ENCODE measurements around the gene PPP1R9B. TPM values are rescaled to one million over a fixed set of nuclear protein-coding genes. Genes with fewer than 3 reads are reported as not detected.

The PPP1R9B gene
- total RNA-seq, 4 donors from 2014 or later = 9.2 to 65.3 (median 20.6) TPM

DNA sequence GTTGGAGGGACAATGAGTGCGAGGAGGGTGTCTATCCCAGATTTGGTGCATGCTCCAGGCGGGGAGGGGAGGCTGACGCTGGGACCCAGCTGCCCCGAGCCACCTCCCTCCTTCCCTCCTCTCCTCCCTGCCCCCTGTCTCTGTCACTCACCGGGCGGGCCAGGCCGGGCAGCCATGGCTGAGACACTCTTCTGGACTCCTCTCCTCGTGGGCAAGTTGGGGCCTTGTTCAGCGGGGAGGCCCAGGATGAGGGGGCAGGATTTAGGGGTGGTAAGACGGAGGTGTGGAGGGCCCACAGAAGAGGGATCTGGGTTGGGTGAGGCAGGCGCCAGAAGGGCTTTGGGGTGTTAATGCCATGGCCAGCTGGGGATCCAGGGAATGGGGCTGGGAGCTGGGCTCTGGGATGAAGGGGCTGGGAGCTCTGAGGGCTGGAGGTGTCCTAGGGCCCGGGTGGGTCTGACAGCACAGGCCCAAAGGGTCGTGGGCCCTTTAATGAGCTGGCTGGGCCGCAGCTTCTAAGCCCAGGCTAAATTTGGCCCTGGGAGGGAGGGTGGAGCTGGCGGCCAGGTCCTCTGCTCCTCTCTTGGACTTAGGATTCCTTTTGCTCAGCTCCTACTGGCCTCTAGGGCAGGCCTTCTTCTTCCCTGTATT lies 15.5 kb upstream of the PPP1R9B start, which contains the start of gene SGCA:
SGCA (plus strand) TSS at position 139 of the 651 bp plus-strand sequence; CDS start at position 175, 36 bp downstream.
- H3K27ac ChIP-seq = peak within 1 kb of the TSS; percentile 61 to 90
- TF ChIP-seq POLR2A (IDR thresholded peaks at IDR 0.05) = no peak
- H3K27me3 ChIP-seq = no peaks in the 10 kb centered on the region
- no peaks in the 10 kb centered on the region for H3K36me3 ChIP-seq
- DNase-seq = no peak
- intact Hi-C loops (cut with DNase I; ENCODE audit: low total_unique reads) = no loop called here
- H3K9me3 ChIP-seq = no peaks in the 10 kb centered on the region
- peaks cover 0 to 3% of the 10 kb centered on the region in 2 donors for H3K4me1 ChIP-seq
- peak within 1 kb of the TSS in 1 of 2 donors; percentile 37 for H3K4me3 ChIP-seq

DNA sequence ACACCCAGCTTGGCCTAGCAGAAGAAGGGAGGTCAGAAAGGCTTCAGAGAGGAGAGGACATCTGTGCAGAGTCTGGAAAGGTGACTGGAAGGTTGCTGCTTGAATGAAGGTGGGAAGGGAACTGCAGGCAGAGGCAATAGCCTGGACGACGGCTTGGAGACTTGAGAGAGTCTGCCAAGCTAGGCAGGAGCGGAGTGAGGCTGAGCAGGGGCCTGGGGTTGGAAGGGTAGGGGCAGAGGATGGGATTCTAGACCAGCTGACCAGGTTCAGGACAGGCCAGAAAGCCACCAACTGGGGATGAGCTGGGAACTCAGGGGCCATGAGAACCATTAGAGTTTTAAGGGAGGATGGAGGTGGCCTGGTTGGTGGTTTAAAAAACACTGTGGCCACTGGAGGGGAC lies 15.0 kb upstream of the PPP1R9B start:
- intact Hi-C loops (cut with DNase I; ENCODE audit: low total_unique reads) = no loop called here
- no peaks in the 10 kb centered on the region for H3K9me3 ChIP-seq
- H3K4me3 ChIP-seq = peak overlapping the region in 1 of 2 donors; percentile 37
- H3K27ac ChIP-seq = peak overlapping the region; percentile 61 to 90
- H3K27me3 ChIP-seq = no peaks in the 10 kb centered on the region
- no peaks in the 10 kb centered on the region for H3K36me3 ChIP-seq
- TF ChIP-seq, protein P1, sequence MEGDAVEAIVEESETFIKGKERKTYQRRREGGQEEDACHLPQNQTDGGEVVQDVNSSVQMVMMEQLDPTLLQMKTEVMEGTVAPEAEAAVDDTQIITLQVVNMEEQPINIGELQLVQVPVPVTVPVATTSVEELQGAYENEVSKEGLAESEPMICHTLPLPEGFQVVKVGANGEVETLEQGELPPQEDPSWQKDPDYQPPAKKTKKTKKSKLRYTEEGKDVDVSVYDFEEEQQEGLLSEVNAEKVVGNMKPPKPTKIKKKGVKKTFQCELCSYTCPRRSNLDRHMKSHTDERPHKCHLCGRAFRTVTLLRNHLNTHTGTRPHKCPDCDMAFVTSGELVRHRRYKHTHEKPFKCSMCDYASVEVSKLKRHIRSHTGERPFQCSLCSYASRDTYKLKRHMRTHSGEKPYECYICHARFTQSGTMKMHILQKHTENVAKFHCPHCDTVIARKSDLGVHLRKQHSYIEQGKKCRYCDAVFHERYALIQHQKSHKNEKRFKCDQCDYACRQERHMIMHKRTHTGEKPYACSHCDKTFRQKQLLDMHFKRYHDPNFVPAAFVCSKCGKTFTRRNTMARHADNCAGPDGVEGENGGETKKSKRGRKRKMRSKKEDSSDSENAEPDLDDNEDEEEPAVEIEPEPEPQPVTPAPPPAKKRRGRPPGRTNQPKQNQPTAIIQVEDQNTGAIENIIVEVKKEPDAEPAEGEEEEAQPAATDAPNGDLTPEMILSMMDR (IDR thresholded peaks at IDR 0.05) = no peak
- TF ChIP-seq POLR2A (IDR thresholded peaks at IDR 0.05) = no peak
- no peak for DNase-seq
- peaks cover 0 to 3% of the 10 kb centered on the region in 2 donors for H3K4me1 ChIP-seq

DNA sequence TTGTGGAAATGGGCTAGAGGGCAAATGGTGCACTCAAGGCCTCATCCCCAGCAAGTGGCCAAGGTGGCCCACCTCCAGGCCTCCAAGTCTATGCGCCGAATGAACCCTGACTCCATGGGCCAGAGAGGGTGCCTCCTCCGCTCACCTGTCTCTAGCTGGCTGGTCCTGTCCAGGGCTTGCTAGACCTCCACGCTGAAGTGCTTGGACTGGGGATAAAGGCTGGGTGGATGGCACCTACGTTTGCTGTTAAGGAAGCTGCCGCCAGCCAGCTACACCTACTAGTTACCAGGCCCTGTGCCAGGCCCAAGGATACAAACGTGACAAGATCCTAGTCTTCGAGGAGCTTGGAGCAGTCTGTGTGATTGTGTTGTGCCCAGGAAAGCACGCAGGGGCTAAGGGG lies 14.6 kb upstream of the PPP1R9B start:
- no peaks in the 10 kb centered on the region for H3K27me3 ChIP-seq
- H3K36me3 ChIP-seq = no peaks in the 10 kb centered on the region
- peak overlapping the region in 1 of 2 donors; percentile 90 for H3K27ac ChIP-seq

DNA sequence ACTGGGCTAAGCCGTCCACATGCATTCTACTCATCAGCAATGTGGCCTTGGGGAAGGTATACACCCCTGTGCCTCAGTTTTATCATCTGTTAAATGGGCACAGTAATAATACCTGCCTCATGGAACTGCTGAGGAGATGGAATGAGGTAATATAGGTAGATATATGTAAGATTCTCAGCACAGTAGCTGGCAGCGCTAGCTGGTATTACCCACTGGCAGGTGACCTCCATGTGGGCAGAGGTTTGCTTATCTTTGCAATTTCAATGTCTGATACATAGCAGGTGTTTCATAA lies 14.2 kb upstream of the PPP1R9B start:
- intact Hi-C loops (cut with DNase I; ENCODE audit: low total_unique reads) = no loop called here
- Histone ChIP-seq H3K9me3 (no peaks in the 10 kb centered on the region), H3K4me3 (no peak overlapping the region), H3K27ac (no peak overlapping the region), H3K27me3 (no peaks in the 10 kb centered on the region), H3K36me3 (no peaks in the 10 kb centered on the region), H3K4me1 (peaks cover 0 to 3% of the 10 kb centered on the region in 2 donors)
- TF ChIP-seq POLR2A (IDR thresholded peaks at IDR 0.05) = no peak
- TF ChIP-seq, protein P1 (IDR thresholded peaks at IDR 0.05) = no peak
- DNase-seq = no peak

More for the DNA sequence above, 14.6 kb upstream of the PPP1R9B start:
- intact Hi-C loops (cut with DNase I; ENCODE audit: low total_unique reads) = no loop called here
- TF ChIP-seq POLR2A (IDR thresholded peaks at IDR 0.05) = no peak
- TF ChIP-seq, protein P1 (IDR thresholded peaks at IDR 0.05) = no peak
- DNase-seq = no peak
- Histone ChIP-seq H3K4me3 (no peak overlapping the region), H3K4me1 (peaks cover 0 to 3% of the 10 kb centered on the region in 2 donors), H3K9me3 (no peaks in the 10 kb centered on the region)

DNA sequence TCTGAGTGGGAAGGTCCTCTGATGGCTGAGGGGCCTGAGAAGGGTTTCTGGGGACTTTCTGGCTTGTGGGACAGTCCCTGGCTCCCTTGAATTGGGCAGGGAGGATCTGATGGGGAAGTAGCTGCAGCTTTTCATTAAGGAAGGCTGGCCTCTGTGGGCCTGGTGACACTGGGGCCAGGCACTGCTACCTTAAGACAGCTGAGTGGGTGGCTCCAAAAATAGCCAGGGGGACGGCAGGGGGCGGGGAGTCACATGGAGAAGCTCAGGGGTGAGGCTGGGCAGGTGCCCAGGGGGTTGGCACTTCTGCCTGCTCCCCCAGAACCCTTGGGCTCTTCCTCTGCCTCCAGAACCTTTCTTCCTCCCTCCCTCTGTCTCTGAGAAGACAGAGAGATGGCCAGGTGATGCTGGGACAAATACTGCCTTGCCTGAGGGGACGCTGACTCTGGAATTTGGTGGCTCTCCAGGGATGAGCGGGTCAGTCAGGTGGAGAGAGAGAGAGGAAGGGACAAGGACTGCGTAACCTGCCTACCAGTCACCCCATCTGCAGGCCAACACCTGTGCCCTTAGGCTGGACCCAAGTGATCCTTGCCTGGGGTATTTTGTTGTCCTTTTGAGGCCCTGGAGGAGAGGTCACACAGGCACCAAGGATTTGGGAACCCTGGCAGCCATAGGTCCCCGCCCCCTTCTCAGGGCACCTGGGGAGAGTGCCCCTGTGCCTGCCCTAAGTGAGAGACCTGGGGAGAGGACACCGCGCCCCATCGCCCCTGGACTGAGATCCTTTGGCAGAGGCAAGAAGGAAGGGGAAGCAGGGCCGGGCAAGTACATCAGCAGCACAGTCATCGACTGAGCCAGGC lies 13.6 kb upstream of the PPP1R9B start:
- no peak for DNase-seq
- TF ChIP-seq POLR2A (IDR thresholded peaks at IDR 0.05) = no peak
- TF ChIP-seq, protein P1 (IDR thresholded peaks at IDR 0.05) = no peak
- no peak overlapping the region for H3K4me3 ChIP-seq
- H3K9me3 ChIP-seq = no peaks in the 10 kb centered on the region
- no peaks in the 10 kb centered on the region for H3K27me3 ChIP-seq
- H3K36me3 ChIP-seq = no peaks in the 10 kb centered on the region
- H3K4me1 ChIP-seq = no peaks in the 10 kb centered on the region
- H3K27ac ChIP-seq = no peak overlapping the region
- intact Hi-C loops (cut with DNase I; ENCODE audit: low total_unique reads) = no loop called here

All from uterus (tissue), 4 donors.